Right lobe of liver (tissue), 6 donors: ENCODE measurements around the gene TP53BP1. TPM values are rescaled to one million over a fixed set of nuclear protein-coding genes. Genes with fewer than 3 reads are reported as not detected.
A peak's percentile ranks its signal among the peaks of the same experiment; 100 is the strongest.

Experiments
- ATAC-seq, 4 donors: fragments of 200-7000 bp; cut with Tn5 transposase; one replicate each; pipeline ENCODE4 v1.9.1; 2020; ENCODE audit warnings: mild to moderate bottlenecking in 4 of 4, moderate library complexity in 4 of 4
- DNase-seq, 3 donors: peaks; one replicate each; pipeline ENCODE4 v3.0.0-alpha.2; 2020
- H3K27ac ChIP-seq, 3 donors: fragments of 200-600 bp; one replicate each; pipeline ENCODE4 v1.8.0; 2022
- H3K27me3 ChIP-seq, 2 donors: fragments of 200-600 bp; one replicate each; pipeline ENCODE4 v1.8.0; 2022
- H3K36me3 ChIP-seq, 4 donors: fragments of 200-600 bp; sonication (generic) in 1 of 4; one replicate each; pipeline versions ENCODE4 v1.5.1 to v1.8.0; 2017 to 2022; ENCODE audit warnings: control low read depth in 1 of 4
- H3K4me1 ChIP-seq, 4 donors: fragments of 200-600 bp; sonication (generic) in 1 of 4; one replicate each; pipeline versions ENCODE4 v1.5.1 to v1.8.0; 2017 to 2022; ENCODE audit warnings: control low read depth in 1 of 4
- H3K4me3 ChIP-seq, 3 donors: fragments of 200-600 bp; one replicate each; pipeline ENCODE4 v1.8.0; 2022
- H3K9me3 ChIP-seq, 4 donors: fragments of 200-600 bp; sonication (generic) in 1 of 4; one replicate each; pipeline versions ENCODE4 v1.5.1 to v1.8.0; 2017 to 2022; ENCODE audit warnings: control low read depth in 1 of 4
- CTCF ChIP-seq, 4 donors: fragments of 200-600 bp in 3 of 4; fragments of 450-650 bp in 1 of 4; IDR thresholded peaks; one replicate each; pipeline versions ENCODE4 v1.5.1 to v1.8.0; 2016 to 2022; ENCODE audit warnings: antibody characterized with exemption in 4 of 4, mild to moderate bottlenecking in 2 of 4
- POLR2A ChIP-seq: fragments of 450-650 bp; IDR thresholded peaks from one replicate; pipeline ENCODE4 v1.6.1; 2017; ENCODE audit warnings: antibody characterized with exemption, mild to moderate bottlenecking
- WGBS: methylation state at CpG from one replicate; pipeline ENCODE4 v1.1.6; 2018; ENCODE audit warnings: low coverage, low lambda C conversion rate; ENCODE audit not compliant: insufficient coverage; ENCODE audit errors: missing lambda C conversion rate; 5-methylcytosine and 5-hydroxymethylcytosine counted together
- intact Hi-C, 2 donors: fragments of 100-400 bp; cut with DNase I; formaldehyde crosslinking; loops; one replicate each; pipeline versions ENCODE4 v1.11.2 to v1.14.1; 2022
- total RNA-seq, 6 experiments: library from RNA; depleted of rRNA in 2 of 6; stranded (reverse); fragments of >200 nt in 2 of 6; fragmentation: NEBNext Ultra II Directional in 3 of 6; extraction: Animal tissue kit (Norgen Biotek cat#: 25700) in 3 of 6; gene quantifications; one replicate each; pipeline versions ENCODE4 v1.1.0 to v1.2.4, GENCODE V29; 2016 to 2023
- donor health status: DM: no; HTN: yes; CAD: no.
- donor health status: DM: no; HTN: no; CAD: no.
- donor health status: DM: no; HTN: no; CAD: no.
- donor health status: DM: no; HTN: yes; CAD: no.
- donor health status: DM: no; HTN: yes; CAD: no.

TP53BP1 gene
- total RNA-seq, 6 experiments from 2014 or later, result 4.9 to 12.2 (median 10.8) TPM

GRCh38 chr15:43493703-43494472, 932 bp upstream of the TP53BP1 start:
- WGBS, result 81% methylated on average over 6 of the region's 7 CpGs
- H3K27ac ChIP-seq, result no peak overlapping the region
- intact Hi-C loops, result no loop called here

GRCh38 chr15:43492266-43492665, 690 bp downstream of the TP53BP1 start:
- TF ChIP-seq POLR2A (no peak), CTCF (IDR thresholded peaks at IDR 0.05) (no peak)
- intact Hi-C loops, result no loop called here
- Histone ChIP-seq H3K27ac (peak overlapping the region in 2 of 3 donors; percentile 17 to 60), H3K4me3 (peak overlapping the region; percentile 63 to 89 (median 66)), H3K9me3 (no peaks in the 10 kb centered on the region), H3K4me1 (peaks cover 0 to 5% (median 2%) of the 10 kb centered on the region in 4 donors), H3K27me3 (no peaks in the 10 kb centered on the region), H3K36me3 (no peaks in the 10 kb centered on the region)
- DNase-seq (no peak), ATAC-seq (no peak)
- 15% methylated on average over 7 of the region's 7 CpGs for WGBS

More at GRCh38 chr15:43493703-43494472, 932 bp upstream of the TP53BP1 start:
- ATAC-seq, result no peak
- Histone ChIP-seq H3K4me3 (peak overlapping the region in 2 of 3 donors; percentile 63 to 89), H3K27me3 (no peaks in the 10 kb centered on the region), H3K36me3 (no peaks in the 10 kb centered on the region), H3K9me3 (no peaks in the 10 kb centered on the region), H3K4me1 (peaks cover 0 to 5% (median 2%) of the 10 kb centered on the region in 4 donors)
- no peak for DNase-seq
- TF ChIP-seq POLR2A (no peak), CTCF (IDR thresholded peaks at IDR 0.05) (no peak)

GRCh38 chr15:43489191-43489590, 3.8 kb downstream of the TP53BP1 start:
- Histone ChIP-seq H3K36me3 (no peaks in the 10 kb centered on the region), H3K4me3 (no peak overlapping the region), H3K9me3 (no peaks in the 10 kb centered on the region), H3K4me1 (peaks cover 0 to 5% (median 2%) of the 10 kb centered on the region in 4 donors), H3K27ac (no peak overlapping the region), H3K27me3 (no peaks in the 10 kb centered on the region)
- DNase-seq, result no peak
- no peak for ATAC-seq
- intact Hi-C loops, result no loop called here
- TF ChIP-seq CTCF (IDR thresholded peaks at IDR 0.05), result no peak
- no peak for TF ChIP-seq POLR2A
- WGBS, result 20% methylated on average over 1 of the region's 1 CpG

GRCh38 chr15:43488790-43489189, 4.2 kb downstream of the TP53BP1 start:
- intact Hi-C loops, result no loop called here
- Histone ChIP-seq H3K27me3 (no peaks in the 10 kb centered on the region), H3K4me1 (peaks cover 0 to 5% (median 2%) of the 10 kb centered on the region in 4 donors), H3K9me3 (no peaks in the 10 kb centered on the region), H3K4me3 (no peak overlapping the region), H3K36me3 (no peaks in the 10 kb centered on the region), H3K27ac (no peak overlapping the region)
- ATAC-seq, result no peak
- DNase-seq, result no peak
- WGBS, result 76% methylated on average over 3 of the region's 3 CpGs
- TF ChIP-seq POLR2A (no peak), CTCF (IDR thresholded peaks at IDR 0.05) (no peak)
